ENCODE data around the gene RAD9A.

The RAD9A gene
- 25.7 to 55.3 (median 44.7) reads per million in 4 experiments for total RNA-seq

DNA sequence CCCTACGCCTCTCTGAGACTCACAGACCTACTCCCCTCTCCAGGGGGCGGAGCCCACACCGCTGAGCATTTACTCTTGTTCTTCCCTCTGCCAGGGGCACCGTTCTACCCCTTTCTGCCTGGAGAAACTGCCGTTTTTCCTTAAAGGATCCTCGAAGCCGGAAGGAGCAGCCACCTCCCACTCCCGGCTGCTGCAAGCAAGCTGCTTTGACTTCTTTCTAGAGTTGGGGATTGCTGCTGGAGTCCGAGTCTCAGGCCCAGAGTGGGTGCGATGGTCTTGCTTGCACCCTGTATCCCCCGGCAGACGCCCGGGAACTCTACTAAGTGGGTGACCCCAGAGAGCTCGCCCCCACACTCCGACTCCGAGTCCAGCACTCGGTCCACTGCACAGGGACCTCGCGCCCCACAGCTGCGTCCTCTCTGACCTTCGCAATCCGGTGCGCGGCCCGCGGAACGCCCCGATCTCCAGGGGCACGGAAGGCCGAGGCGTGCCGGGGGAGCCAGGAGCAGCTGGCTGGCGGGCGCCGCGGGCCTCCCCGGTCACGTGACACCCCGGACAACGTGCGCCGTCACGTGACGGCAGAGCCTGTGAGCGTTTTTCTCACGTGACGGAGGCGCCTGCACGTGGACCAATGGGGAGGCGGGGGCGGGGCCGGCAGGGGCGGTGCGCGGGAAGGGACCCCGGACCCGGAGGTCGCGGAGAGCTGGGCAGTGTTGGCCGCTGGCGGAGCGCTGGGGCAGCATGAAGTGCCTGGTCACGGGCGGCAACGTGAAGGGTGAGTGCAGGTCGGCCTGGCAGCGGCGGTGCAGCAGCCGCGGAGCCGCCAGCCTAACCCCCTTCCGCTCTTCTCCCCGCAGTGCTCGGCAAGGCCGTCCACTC is at the start of gene RAD9A:
Gene RAD9A (plus strand): TSS at position 683 of the 879 bp plus-strand sequence. CDS start 59 bp downstream, at position 742.
- DNase-seq, result peak; percentile 90

DNA sequence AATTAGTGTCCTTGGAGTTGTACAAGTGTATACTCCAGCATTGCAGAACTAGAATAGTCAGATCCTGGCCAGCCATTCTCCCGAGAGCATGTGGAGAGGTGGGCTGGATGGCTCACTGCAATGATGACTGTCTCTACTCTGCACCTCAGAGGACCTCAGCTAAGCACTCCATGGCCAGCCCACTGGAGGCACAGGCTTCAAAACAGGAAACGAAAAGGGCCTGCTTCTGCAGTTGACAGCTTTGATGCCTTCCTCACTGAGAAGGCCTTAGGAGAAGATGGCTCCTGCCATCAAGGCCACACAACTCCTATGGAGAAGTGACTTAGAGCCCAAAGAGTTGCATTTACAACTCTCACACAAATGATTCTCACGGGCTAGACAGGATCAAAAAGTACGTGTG is 47.5 kb upstream of the RAD9A start:
- DNase-seq, result no peak

DNA sequence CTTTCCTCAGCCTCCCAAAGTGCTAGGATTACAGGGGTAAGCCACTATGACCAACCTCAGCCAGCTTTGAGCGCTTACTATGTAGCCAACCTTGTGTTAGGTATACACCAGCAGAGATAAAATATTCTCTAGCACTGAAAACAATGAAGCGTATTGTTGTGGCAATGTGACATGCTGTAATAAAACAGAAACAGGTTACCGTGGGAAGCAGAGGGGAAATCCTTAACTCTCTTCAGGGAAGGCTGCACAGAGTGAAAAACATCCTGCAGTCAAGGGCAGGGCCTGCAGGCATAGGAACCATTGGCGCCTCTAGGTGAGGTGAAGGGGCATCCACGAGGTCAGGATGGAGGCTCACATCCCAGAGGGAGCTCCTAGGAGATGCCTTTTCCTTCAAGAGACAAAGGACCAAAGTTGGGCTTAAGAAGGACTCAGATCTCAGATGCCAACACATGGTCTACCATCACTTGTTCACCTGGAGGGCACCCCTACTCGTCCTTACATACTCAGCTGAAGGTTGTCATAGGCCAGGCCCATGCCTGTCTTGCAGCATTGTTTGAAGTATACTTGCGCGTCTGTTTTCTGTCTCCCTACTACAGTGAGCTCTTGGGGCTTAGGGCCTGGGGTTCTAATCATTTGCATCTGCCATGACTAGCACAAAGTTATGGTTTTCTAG is 46.4 kb upstream of the RAD9A start:
- DNase-seq, result no peak

DNA sequence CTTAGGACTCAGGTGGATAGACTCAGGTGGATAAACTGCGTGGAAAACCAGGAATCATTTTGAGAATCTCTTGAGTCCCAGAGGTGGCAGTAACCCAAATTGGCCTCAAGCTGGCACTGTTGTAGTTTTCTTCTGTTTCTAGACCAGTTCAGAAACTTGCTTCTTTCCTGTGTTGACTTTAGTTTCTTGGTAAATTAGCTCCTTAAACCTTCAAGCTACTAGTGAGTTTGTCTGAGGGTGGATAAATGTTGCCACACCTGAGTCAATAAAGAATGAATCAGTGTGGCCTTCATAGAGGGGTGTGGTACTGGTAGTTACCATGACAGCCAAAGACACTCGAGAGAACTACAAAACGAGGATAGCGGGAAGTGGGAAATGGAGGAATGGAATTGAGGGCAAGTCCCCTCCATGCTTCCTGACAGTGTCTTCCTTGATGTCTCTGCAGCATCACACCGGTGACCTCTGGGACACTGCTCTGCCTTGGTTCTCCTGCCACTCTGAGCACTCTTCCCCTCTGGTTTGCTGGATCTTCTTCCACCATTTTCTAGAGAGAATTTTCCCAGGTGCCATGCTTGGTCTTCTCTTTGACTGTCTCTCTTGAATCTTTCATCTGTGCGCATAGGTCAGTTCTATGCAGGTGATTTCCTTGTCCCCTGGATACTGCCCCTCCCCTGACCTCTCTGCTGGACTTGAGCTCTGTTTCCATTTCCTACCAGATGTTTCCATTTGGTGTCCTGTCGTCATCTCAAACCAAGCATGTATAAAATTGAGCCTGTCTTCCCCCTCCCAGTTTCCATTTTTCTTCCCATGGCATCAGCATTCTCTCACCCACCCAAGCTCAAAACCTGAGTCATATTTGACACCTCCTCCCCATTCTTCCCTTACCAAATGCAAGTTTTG is 45.6 kb upstream of the RAD9A start:
- DNase-seq, result no peak

DNA sequence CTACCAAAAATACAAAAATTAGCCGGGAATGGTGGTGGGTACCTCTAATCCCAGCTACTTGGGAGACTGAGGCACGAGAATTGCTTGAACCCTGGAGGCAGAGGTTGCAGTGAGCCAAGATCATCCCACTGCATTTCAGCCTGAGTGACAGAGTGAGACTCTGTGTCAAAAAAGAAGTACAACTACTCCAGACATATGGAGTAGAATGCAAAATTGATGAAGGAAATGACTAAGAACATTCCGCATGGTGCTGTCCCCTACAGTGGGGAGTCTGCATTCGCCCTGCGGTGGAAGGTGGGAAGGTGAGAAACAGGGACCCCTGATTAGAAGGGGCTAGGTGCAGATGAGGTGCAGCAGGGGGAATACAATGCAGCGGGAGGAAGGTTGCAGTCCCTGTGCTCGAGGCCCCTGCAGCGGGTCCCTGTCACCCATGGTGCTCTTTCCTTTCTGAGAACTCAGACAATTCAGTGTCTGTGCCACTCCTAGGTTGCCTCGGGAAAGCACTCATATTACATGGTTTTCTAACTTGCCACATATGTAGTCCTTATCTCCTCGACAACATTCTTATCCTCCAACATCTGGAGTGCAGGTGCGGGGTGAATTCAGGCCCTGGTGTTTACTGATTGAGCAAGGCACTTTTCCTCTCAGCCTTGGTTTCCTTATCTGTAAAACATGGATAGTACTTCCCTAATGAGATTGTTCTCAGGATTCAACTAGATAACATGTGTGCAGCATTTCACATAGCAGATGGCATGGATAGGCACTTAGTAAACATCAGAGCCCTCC is 43.6 kb upstream of the RAD9A start:
- DNase-seq, result no peak

DNA sequence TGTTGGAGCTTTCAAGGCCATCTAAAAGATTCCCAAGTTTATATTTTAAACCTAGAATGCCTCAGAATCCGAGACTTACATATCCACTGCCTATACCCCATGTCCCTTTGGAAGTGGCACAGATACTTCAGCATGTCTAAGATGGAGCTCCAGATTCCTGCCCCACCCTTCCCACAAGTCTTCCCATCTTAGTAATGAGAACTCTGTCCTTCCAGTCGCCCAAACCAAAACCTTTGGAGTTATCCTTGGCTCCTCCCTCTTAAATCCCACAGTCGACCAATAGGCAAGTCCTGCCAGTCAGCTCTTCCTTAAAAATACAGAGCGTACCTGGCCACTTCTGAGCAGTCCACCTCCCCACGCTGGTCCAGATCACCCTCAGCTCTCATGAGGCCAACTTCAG is 42.8 kb upstream of the RAD9A start:
- DNase-seq, result no peak

DNA sequence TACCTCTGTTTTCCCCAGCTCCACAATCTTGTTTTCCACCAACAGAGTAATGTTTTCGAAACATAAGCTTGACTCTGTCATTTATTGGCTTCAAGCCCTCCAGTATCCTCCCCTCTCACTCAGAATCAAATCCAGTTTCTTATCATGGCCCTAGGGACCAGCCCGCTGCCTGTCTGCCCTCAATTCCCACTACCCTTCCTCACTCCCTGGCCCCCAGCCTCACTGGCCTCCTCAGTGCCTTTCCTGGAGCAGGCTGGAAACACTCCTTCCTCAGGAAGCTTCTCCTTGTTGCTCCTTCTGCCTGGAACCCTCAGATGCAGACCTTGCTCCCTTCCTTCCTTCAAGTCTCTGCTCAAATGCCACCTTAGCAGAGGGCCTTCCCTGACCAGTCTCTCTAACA is 42.3 kb upstream of the RAD9A start:
- no peak for DNase-seq

DNA sequence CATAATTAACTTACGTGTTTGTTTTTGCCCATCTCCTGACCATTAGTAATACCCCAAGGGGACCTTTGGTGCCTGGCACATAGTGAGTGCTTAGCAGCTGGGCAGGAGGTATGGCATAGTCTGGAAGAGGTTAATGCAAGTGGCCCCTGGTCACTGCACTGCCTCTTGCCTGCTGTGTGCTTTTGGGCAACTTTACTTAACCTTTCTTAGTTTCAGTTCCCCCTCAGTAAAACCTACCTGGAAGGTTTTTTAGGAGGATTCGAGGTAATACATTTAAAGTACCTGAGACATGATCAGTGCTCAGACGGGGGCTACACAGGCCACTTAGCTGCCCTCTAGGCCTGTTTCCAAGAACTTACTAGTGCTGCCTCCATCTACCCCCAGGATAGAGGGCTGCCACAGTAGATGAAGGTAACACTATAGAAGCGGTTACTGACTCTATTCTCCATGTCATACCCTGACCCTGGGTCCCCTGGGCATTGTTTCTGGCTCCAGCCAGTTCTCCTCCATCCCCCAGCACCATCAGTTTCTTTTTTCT is 41.8 kb upstream of the RAD9A start:
- no peak for DNase-seq

DNA sequence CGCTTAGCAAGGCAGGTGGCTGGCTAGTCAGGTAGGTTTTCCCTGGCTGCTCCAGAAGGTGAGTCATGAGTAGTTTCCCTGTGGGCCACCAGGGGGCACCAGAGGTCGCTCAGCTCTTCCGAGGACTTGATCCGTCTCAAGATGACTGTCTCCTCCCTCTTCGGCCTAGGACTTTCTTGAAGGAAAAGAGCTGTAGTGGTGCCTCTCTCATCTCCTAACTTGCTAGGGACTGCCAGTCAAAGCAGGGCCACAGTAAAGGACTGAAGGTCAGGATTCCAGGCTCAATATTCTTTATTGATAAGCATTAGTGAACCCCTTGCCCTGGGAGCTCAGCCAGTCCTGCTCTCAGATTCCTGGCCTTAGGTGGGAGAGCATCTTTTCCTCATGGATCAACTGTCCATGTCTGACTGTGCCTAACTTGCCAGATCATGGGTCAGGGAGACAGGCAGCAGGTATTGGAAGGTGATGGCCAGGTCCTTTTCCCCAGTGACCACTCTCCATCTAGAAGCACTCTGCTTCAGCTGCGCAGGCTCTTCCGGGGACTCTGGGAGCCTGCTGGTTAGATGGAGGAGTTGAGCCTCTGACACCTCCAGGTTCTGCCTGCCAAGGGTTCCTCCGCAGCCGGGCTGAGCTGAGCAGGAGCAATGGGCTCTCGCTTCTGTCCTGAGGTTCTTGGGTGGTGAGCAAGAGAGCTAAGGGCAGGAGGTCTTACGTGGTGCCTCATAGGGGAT is 40.3 kb upstream of the RAD9A start:
- peak; percentile 41 for DNase-seq

DNA sequence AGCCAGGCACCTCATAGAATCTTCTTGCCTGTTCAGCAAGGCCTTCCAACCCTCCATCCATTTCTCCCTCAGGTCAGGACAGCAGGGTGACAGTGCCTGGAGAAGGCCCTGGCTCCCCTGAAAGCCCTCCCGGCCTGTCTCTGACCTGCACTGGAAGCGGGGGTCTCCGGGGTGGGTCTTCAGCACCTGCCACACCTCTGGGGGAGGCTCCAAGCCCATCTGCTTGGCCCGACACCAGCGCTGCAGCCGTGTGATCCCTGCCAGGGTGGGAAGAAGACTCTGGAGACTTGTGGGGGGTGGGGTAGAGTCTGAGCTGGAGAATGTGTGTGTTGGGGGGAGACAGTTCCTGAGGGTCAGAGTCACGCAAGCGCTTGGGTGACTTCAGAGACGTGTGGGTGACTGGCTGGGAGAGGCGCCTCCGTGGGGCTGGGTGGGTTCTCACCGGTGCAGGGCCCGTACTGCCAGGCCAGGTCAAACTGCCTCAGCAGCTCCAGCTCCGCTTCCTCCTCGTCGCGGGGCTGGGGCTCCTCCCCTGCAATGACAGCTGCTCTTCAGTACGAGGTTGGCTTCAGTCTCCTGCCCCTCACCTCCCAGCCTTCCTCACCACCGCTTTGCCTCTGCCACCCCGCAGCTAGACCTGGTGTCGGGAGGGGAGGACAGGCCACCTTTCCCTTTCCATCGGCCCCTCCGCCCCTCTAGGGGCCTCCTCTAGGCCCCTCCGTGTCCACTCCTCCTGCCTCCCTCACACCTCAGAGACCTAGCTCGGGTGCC is 39.1 kb upstream of the RAD9A start:
- no peak for DNase-seq

DNA sequence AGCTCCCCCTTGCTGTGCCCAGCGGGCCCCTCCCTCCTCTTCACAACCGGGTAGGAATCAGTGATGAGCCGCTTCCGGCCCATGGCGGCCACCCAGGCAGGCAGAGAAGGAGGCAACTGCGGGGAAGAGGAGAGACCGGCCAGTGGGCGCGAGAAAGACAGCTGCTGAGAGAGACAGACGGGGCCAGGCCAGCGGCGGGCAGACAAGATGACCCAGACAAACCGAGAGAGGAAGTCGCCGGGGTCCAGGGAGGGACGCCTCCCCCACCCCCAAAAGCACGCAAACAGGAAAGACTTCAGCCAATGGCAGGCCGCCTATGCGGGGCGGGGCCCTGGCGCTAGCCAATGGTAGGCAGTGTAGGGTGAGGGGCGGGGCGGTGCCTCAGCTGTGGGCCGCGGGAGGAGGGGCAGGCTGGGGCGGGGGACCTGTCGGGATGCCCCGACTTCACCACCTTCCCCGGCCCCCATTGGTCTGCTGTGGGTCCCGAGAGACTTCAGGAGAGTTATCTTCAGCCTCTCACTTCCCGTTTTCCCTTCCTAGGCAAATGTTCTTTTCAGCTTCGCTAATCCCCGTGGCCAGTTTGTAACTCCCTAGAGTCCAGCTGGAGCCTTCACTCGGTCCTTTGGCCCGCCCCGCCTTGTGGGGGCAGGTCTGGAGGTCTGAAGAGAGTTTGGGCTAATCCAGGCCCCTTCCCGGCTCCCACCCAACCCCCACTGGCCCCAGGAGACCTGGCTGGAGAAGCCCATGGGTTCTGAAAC is 38.3 kb upstream of the RAD9A start, which contains the start of gene POLD4:
Gene POLD4 (minus strand): TSS at position 230 of the 758 bp plus-strand sequence. CDS start 147 bp downstream, at position 83.
- peak; percentile 94 for DNase-seq

DNA sequence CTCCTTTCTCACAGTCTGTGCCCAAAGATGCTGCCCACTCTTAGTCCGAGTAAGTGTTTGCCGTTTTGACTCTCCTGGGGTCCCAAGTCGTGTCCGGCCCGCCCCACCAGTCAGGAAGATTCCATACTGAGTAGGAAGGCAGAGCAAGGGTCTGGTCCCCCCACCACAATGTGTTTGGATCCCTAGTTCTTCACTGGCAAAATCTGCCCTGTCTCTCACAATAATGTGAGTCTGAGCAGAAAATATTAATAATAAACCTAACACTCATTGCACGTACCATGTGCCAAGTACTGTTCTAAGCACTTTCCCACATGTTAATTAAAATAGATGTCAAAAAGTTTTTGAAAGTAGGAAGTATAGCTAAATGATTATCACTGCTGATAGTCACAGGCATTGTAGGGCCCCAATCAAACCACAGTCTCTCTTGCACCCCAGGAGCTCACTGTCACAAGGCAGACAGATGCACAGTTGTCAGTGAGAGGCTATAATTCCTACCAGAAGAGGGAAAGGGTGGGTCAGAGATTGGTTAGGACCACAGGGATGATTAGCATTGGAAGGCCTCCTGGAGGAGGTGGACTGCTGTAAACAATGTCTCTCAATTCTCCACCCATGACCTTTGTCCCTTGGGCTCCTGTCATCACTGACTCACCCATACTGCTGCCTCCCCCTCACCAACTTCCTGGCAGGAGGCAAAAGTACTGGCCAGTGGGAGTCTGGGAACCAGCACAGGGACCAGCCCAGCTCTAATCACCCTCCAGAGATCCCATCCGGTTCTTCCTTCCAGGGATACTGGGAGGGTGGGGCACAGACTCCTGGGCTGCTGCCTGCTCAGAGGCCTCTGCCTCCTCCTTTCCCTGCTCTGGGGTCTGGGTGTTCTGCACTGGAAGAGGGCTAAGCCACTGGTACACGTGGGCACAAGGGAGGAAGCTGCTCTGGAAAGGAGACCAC is 37.4 kb upstream of the RAD9A start:
- DNase-seq, result no peak

DNA sequence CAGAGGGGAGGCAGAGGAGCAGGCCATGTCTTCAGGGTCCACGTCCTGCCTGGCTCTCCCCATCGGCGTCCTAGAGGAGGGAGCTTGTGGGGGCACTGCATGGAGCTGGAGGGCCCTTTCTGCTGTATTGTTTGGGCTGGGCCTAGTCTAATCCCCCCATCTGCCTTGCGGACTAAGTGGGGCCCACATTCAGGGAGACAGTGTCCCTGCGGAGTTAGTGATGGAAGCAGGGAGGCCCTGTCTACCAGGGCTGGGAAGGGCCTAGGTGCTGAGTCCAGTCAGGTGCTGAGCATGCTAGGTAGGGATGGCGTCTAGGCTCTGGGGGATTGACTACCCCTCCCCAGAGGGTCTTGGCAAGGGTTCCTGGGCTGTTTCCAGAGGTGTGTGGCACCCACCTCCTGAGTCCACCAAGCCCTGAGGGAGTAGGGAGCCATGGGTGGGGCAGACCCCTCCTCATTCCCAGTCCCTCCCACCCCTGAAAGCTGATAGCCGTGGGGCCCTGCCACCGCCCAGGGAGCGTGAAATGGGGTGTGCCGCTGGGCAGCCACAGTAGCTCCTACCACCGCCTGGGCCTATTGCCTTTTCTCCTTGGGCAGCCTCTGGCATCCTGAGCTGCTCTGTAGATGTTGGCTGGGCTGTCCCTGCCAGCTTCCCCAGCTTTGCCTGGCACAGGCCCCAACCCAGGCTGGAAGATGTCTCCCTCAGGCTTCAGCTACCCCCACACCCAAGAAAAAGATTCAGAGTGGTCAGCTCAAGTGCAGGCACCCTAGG is 36.6 kb upstream of the RAD9A start:
- DNase-seq, result no peak

DNA sequence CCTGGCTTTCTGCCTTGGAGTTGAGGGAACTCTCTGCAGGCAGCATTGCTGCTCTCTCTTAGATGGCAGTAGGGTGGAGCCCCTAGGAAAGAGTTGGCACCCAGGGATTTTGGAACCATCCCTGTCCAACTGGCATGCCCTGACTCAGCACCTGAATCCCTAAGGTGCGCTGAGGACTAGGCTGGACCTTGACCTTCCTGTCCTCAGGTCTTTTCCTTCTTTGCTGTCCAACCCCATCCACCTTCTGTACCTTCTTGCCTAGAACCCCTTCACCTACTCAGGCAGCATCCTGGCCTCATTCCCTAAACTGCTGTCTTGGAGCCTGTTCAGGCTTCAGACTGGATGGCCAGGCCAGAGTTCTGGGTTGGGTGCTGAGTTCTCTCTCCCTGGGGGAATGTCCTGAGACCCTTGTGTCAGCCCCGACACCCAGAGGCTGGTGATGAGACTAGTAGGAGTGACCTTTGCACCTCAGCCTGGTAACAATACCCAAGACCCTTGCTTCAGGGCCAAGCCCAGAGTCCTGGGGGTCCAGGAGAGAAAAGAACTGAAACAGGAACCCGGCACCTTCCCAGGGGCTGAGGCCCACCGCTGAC is 35.9 kb upstream of the RAD9A start:
- DNase-seq, result no peak

DNA sequence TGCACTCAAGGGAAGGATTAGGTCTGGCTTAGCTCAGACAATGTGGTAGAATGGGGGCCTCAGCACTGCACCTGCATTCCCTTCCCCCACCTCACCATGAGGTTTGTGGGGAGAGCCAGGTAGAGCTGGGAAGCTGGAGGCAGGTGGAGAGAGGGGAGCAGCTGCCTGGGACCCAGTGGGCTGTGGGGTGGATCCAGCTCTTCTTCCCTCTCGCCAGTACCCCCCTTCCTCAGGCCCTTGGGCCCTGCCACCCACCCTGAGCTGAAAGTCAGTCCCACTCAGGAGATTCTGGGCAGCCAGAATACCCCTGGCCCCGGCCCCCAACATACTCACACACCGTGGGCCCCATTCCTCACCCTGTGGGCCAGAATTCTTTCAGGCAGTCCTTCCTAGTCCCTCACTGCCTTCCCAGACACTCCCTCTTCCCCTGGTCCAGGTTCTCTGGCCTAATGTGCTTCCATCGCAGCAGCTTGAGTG is 35.4 kb upstream of the RAD9A start:
- DNase-seq, result no peak

DNA sequence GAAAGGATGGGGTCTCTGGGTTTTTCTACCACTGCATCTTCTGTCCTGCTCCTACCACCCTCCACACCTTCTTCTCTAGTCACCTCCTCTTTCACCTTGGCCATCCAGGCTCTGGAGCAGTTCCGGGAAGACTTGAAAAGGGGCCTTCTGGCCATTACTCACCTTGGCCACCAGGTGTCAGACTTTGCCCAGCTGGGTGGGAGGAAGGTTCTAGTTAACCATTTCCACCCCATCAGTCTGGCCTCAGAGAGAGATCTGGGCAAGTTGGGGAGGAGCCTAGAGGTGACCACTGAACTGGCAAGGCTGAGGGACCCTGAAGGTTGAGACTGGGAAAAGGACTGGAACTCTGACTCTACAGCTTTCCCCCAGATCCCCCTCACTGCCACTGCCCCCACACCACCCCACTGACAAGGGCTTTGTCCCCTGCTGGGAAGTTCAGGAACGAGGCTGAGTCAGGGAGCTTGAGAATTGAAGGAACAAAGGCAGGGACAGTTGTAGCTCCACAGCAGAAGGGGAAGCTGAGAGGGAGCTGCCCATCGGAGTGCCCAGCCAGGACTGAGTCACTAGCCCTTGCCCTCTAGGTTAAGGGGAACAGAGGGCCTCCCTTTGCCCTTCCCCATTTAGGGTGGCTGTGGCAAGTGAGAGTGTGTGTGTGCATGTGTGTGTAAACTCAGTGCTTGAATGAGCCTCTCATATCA is 34.8 kb upstream of the RAD9A start:
- DNase-seq, result peak; percentile 54

Measured in effector CD8-positive, alpha-beta T cell (primary cell).